ENCODE measurements around the gene TRAPPC12.
A peak's percentile ranks its signal among the peaks of the same experiment; 100 is the strongest.
"Not testable (repeated sequence)": the region's sequence is repeated elsewhere in the genome, so short reads cannot be mapped to it uniquely, and the experiment has no call there.

TRAPPC12 gene

DNA sequence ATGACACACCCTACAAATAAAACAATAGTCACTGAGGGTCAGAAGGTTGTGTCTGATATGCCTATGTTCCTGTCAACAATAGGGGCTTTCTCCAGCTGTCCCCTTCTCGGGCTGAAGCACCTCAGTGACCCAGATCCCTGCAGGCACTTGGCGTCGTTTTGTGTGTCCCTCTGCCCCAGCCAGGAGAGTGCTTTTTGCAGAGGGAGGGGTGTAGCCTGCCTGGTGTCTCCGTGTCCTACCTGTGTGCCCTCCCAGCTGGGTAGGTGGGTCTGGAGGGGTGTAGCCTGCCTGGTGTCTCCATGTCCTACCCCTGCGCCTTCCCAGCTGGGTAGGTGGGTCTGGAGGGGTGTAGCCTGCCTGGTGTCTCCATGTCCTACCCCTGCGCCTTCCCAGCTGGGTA is 74.5 kb downstream of the TRAPPC12 start:
- not testable (repeated sequence) for DNase-seq (ENCODE audit: low spot score)

DNA sequence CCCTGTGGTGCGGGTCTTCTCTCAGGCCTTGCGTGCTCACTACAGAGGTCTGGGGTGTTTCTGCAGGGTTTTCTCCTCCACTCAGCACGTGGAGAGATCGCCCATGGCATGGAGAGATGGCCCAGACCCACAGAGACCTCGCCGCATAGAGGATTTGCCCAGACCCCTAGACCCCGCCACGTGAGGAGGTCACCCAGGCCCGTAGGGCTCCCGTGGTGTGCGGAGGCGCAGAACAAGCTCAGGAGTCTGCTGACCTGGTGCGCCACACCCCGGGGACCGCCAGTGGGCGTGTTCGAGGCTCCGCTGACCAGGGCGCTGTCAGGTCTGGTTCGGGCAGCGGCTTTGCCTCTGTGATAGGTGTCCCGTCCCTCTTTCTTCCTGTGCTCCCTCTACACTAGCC is 75.3 kb downstream of the TRAPPC12 start:
- no peak for DNase-seq (ENCODE audit: low spot score)

DNA sequence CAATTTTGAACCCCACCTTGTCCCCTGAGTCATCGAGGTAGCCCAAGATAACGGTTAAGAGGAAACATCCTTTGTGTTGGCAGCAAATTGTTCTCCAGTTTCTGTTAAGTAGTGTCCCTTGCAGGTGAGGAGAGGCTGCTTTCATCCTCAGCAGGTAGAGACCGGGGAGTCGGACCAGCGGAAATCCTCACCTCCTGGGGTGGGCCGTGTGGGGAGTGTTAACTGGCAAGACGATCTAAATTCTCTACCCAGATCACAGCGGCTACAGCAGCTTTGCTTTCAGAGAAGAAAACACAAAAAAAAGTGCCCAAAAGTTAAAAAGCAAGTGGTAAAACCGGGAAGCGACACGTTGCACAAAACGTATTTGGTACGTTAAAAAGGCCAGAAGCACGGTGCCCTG is 76.6 kb downstream of the TRAPPC12 start:
- no peak for DNase-seq (ENCODE audit: low spot score)

DNA sequence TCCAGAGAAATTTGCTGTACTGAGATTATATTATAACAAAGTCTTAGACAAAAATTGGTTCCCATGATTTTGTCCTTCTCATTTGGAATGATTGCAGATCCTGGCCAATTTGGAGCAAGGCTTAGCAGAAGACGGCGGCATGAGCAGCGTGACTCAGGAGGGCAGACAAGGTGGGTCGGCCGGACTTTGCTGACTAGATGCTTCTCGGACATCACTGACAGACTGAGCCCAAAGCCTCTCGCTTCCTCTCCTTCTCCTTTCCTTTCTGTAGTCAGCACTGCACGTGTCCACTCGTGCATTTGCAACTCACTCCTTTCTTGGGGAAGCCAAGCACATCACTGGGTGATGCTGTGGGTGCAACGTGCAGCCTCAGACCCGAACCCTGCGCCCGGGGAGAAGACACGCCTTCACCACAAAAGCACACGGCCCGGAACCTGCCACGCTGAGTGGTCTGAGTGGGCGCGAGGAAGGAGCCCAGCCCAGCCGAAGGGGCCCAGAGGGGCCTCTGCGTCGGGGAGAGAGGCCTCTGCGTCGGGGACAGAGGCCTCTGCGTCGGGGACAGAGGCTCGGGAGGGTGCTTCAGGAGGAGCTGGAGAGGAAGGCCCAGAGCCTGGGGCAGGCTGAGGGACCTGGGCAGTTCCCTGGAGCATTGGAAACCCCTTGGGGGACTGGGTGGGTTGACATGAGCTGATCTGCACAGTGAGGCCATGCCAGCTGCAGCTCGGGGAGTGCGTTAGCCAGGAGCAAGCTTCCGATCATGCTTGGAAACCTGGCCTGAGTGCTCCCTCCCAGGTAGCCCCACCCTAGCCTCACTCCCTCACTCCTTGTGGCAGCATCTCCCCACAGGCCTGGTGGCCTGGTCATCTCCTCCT is 78.3 kb downstream of the TRAPPC12 start:
- DNase-seq (ENCODE audit: low spot score), result no peak

DNA sequence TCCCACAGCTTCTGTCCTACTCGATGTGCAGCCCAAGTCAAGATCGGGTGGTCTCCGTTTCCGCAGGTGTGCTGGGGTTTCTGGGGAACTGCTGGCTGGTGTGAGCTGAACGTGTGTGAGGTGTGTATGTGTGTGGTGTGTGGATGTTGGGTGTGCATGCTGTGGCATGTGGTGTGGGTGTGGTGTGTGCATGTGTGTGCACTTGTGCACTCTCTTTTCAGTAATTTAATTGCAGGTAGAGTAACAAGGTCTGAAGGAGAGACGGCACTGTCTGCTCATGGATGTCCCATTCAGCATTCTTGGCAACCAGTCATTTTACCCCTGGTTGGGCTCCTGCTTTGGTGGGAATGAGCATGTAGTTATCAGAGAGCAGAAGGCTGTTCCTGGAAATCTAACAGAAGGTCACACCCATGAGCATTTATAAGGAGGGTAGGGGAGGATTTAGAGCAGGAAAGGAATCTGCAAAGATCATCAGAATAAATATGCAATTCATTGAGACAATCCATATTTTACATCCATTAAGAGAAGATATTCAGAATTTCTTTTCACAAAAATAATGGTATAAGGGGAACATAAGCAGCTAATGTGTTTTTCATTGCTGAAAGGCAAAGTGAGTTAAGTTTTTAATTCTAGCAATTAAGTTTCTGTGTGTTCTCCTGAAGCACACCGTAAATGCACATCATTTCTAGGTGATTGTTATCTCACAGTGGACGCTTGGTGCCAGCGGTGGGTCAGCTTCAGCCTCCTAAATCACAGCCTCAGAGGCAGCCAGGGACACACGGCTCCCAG is 79.1 kb downstream of the TRAPPC12 start:
- no peak for DNase-seq (ENCODE audit: low spot score)

DNA sequence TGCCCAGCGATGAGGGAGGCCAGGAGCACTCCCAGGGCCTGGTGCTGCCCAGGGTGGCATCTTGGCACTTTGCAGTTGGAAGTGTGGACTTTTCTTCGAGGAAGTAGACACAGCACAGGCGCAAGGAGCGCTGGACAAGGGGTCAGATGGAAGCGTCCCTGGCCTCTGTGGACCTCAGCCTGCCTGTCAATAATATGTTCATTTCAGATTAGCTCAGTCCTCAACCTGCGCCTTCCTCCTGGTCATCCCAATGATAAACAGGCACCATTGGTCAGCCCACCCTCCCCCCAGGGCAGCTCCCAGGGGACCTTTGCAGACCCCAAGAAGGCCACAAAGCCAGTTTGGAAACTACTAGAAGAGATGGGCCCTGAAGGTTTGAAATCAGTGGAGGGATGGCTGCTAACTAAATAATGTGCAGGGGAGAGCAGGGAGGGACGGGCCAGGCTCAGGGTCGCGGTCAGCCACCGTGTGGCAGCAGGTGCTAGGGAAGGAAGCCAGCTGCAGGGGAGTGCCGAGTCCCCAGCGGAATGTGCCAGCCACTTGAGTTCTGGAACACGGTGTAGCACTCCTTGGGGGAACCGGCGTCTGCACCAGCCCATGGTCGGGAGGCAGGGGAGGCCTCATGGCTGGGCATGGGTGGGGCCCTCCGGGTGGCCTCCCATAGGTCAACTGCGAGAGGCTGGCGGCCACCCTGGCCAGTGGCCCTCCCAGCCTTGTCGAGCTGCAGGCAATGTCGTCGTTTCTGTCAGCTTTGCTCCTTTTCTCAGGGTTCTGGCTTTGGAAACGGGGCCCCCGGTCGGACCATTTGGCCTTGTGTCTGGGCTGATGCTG is 79.9 kb downstream of the TRAPPC12 start:
- DNase-seq (ENCODE audit: low spot score), result no peak

DNA sequence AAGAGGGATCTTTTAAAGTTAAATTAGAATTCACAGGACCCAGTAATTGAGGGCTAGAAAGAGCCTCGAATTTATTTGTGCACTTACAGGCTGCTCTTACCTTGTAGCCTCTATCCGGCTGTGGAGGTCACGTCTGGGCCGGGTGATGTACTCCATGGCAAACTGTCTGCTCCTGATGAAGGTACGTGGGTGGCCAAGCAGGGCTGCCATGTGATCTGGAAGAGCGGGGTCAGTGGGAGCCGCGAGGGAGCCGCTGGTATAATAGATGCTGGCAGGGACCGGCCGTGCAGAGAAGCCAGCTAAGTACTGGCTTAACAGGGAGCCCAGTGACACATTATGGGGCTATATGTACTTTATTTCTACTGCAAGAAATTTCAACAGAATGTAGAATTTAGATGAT is 80.7 kb downstream of the TRAPPC12 start:
- no peak for DNase-seq (ENCODE audit: low spot score)

DNA sequence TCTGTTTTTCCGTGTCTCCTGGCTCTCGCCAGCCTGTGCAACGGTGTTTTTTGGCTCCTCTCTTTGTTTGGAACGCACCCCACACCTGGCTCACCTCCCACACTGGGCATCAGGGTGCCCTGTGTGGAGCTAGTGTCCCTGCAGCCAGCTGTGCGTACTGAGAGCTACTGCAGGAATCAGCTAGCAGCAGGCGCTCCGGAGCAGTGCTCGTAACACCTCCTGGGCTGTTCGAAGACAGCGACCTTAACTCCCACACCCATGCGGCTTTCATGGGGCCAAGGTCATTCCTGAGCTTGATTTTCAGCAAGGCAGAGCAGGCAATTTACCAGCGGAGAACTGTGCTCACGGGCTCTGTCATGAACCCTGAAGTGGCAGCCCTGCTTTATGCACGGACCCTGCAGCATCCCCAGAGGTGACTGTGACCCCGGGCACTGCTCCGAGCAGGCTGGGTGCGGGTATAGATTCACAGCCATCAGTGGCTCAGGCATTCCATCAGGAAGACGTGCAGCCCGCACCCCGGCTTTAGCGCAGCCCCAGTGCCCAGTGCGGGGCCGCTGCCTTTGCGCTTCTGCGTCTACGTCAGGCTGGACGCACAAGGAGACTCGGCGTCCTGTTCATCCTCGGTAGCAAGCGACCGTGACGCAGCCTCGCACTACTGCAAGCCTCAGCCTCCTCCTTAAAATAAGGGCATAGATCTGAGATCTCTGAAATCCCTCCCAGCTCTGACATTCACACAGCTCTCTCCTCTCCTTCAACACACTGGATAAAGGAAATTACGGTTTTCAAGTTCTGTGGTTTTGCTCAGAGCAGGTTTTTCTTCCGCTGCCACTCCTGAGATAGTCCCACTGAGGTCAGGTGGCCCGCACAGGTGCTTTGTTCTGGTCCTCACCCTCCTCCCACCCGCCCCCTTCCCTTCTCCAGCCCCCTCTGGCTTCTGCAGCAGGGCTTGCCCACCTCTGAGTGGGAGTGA is 81.6 kb downstream of the TRAPPC12 start:
- no peak for DNase-seq (ENCODE audit: low spot score)

DNA sequence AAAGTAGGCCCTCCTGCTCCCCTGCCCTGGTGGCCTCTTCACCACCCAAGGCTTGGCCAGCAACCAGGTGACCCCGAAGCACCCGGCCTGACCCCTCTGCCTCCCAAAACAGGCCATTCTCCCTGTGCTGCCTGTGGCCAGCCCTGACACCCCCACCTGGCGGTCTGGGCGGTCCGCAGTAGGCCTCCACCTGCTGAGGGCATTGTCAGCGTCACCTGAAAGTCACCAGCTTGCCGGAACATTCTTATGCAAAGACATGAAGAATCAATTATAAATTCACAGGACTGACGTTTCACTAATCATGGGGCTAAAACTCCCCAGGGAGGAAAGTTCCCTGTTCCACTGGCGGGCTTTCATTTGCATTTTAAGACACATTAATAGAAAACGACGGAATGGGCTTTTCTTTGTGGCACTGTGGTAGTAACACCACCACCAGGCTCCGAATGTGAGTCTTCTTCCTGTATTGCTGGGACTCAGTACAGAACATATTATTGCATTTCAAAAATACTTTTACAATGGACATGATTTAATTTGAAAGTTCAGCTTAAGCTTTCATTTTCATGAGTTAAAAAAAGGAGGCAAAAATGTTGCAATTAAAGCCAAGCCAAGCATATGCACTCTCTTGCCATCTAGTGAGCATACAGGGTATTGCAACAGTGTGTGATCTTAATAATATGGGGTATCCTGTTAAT is 82.5 kb downstream of the TRAPPC12 start:
- peak; percentile 67 for DNase-seq (ENCODE audit: low spot score)

DNA sequence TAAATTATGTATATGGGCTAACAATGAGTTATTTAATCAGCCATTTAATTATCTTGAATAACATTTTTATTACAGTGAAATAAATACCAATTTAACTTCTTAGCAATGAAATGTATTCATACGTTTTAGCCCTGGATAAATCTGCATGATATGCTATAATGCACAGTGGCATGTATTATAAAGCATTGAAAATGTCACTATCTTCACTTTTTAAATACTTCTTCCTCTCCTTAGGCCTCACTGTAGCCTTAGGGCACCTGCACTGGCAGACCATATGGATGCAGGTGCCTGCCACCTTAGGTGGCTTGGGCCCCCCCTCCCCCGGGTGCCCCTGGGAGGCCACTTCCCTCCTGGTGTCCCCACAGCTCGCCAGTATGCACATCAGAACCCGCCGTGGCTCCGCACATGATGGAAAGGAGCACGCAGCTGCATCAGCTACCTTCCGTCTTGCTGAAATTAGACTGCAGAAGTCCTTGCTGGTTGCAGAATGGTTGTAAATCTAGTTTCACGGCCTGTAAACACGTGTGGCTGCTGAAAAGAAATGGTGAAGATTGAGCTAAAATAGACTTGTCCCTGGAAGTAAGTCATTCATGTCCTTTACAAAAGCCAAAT is 83.1 kb downstream of the TRAPPC12 start:
- DNase-seq (ENCODE audit: low spot score), result no peak

DNA sequence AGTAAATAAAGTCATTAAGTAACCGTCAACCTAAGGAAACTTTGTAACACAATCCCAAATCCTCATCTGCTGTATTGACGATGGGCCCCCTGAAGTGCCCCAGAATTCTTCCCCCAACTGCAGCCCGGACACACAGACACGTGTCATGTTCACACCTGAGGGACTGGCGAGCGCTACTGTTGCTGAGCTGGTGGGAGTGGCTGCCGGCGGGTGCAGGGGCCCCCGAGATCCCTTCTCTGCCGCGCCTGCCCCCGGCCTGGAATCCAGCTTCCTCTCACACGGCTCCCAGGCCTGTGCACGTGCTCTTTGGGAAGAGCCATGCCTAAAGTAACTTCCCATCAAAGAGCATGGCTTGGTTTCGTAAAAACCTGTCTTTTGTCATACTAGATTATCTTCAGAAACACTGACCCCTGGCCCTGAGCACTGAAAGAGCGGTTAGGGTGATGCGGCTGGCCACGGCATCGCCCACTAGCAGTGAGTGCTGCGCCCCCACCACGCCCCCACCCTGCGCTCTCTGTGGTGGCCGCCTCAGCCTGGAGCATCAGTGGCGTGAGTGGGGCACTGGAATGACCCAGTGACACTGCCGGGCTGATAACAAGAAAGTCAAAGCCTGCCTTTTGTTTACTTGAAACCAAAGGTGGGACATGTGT is 83.8 kb downstream of the TRAPPC12 start:
- DNase-seq (ENCODE audit: low spot score), result no peak

DNA sequence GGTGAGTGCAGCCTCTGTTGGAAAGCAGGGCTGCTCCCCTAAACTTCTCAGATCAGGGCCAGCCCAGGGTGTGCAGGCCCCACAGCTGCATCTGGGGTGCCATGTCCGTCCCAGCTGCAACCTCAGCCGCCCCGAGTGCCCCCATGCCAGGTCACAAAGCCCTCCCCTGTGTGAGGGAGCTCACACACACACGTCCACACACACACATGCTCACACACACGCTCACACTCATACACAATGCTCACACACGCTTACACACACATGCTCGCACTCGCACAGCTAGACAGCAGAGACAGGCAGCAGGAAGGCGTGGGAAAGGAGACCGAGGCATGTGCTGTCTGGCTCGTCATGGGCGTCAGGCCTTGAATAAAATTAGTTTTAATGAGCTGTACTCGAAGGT is 84.5 kb downstream of the TRAPPC12 start:
- no peak for DNase-seq (ENCODE audit: low spot score)

DNA sequence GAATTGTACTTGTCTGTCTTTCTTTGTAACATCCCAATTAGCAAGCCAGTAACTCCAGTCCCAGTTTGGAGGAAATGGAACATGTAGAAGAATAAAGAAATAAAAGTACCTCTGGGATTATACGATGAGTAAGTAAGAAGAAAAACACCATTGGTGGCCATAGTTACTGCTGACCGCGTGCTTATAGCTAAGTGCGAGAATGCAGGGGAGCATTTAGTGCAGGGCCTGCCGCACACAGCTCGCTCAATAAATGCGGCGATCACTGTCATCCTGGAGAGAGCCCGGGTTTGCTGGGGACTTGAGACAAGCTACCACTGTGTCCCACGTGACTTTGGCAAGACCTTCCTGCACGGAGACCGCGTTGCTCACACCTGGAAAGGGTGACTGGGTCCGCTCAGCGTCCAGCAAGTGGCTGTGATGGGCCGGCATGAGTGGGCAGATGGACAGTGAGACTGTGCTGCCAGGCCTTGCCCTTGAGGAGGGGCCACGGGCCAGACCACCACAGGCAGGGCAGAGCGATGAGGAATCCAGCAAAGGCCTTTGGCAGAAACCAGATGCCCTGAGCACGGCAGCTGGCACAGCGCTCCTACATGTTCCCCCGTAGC is 85.0 kb downstream of the TRAPPC12 start:
- DNase-seq (ENCODE audit: low spot score), result no peak

DNA sequence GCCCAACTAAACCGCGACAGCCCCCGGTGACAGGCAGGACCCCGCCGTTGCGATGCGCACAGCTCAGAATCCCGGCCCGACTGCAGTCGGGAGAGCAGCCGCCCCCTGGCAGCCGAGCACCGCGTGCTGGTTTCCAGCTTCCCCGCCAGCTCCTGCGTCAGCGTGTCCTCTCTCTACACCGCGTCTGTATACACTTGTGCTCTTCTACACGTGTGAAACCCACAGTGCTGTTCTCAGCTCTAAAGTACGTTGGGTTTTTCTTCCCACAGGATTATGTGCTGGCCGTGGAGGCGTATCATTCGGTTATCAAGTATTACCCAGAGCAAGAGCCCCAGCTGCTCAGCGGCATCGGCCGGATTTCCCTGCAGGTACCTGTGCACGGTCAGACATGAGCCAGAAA is 85.8 kb downstream of the TRAPPC12 start:
- DNase-seq (ENCODE audit: low spot score), result no peak

DNA sequence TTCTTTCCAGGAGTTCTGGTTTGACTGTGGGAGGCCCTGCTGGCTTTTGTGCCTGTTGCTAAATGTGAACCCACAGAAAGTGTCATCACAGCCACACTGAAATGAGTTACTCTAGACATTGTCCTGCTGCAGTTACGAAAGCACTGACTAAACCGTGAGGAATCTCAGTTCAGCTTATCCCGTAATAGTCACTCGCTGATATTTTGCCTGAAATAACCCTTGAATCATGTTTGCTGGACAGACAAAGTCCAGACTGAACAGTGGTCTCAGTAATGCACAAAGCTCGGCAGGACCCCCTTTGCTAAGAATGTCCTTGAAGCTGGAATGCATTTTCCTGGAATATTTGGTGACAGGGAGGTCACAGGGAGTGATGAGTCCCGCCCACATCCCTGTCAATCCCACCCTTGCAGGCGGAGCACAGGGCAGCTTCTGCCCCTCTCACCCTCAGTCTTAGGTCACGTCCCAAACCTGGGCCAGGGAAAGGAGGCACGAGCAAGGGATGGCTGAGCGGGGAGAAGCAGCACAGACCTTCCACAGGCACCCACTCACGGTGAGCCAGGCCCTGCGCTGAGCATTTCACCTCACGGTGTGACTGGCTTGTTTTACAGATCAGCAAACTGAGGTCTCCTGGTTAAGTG is 86.5 kb downstream of the TRAPPC12 start:
- no peak for DNase-seq (ENCODE audit: low spot score)

DNA sequence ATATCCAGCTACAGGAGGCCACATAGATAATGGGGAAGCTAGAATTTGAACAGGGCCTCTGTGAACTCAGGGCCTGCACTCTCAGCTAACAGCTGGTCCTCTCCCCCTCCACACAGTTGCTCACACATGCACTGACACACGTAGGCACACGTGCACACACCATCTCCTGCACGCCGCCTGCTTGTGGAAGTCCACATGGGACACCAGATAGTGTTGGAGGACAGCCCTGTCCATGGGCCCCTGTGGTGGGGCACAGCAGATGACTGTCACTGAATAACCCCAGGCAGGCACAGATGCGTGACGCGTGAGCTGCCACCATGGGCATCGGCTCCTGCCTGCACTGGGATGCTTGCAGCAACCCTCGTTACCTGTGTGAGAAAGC is 87.0 kb downstream of the TRAPPC12 start:
- DNase-seq (ENCODE audit: low spot score), result no peak

DNA sequence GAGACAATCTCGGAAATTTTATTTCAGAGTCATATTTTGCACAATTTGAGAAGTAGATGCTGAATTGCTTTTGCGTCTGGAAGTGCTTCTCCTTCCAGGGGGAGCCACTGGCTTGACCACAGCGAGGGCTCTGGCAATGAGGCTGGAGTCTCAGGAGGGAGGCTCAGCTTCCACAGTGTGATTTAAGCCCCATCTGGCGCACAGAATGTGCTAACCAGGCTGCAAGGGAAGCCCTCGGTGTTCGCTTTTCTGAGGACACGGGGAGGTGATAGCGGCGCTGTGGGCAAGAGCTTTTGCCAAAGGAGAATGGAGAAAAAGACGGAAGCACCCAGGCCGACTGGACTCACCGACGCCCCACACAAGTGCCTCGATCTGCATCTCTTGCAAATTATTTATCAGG is 87.5 kb downstream of the TRAPPC12 start:
- no peak for DNase-seq (ENCODE audit: low spot score)

DNA sequence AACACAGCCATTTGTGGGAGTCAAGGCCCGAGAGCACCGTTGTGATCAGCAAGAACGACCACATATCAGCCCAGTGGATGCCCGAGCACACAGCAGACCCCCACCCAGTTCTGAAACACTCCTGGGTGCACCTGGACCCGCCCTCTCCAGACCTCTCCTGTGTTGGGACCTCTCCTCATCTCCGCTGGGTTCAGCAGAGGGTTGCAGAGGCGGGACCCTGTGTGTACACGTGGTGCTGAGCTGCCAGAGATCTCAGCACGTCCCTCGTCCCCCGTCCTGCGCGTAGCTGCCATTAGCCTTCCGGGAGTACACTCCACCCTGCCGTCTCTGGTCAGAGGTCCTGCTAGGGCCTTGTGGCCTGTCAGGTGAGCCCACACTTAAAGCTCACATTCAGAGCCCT is 88.2 kb downstream of the TRAPPC12 start:
- DNase-seq (ENCODE audit: low spot score), result no peak
